Epithelial cell of proximal tubule (primary cell): ENCODE results near the gene TXN2. TPM values are rescaled to one million over a fixed set of nuclear protein-coding genes. Genes with fewer than 3 reads are reported as not detected.

Experiments used
- DNase-seq: peaks from one replicate; pipeline ENCODE4 v3.0.0-alpha.2; 2011; ENCODE audit warnings: low read depth
- H3K4me3 ChIP-seq: 2 replicates; pipeline ENCODE4 v1.5.1; 2011; ENCODE audit warnings: low read depth, mild to moderate bottlenecking, low read length
- CTCF ChIP-seq: conservative IDR thresholded peaks from 2 replicates; pipeline ENCODE4 v1.5.1; 2012; ENCODE audit warnings: low read depth, mild to moderate bottlenecking, low read length
- total RNA-seq: library from RNA; depleted of rRNA; stranded (reverse); fragments of >200 nt; gene quantifications from 2 replicates; pipeline ENCODE4 v1.2.3, GENCODE V29; 2015

The TXN2 gene
- total RNA-seq, 1 donor from 2014 or later: 72.1 TPM

- DNase-seq: peak; percentile 44
- no peak for TF ChIP-seq CTCF
Measured at GRCh38 chr22:36480941-36481392, 473 bp downstream of the TXN2 start.

GRCh38 chr22:36478966-36479365 is 2.5 kb downstream of the TXN2 start:
- TF ChIP-seq CTCF: no peak
- DNase-seq: no peak
- no peak overlapping the region for H3K4me3 ChIP-seq

More at GRCh38 chr22:36480941-36481392, 473 bp downstream of the TXN2 start:
- H3K4me3 ChIP-seq: peak overlapping the region; percentile 86

GRCh38 chr22:36475341-36475740 is 6.1 kb downstream of the TXN2 start:
- TF ChIP-seq CTCF: no peak
- no peak overlapping the region for H3K4me3 ChIP-seq
- no peak for DNase-seq

- no peak overlapping the region for H3K4me3 ChIP-seq
- DNase-seq: no peak
- no peak for TF ChIP-seq CTCF
Measured at GRCh38 chr22:36472689-36473088, 8.8 kb downstream of the TXN2 start.

- no peak for TF ChIP-seq CTCF
- H3K4me3 ChIP-seq: no peak overlapping the region
- DNase-seq: no peak
Measured at GRCh38 chr22:36471341-36471821, 10.1 kb downstream of the TXN2 start.

- no peak for TF ChIP-seq CTCF
- DNase-seq: no peak
- H3K4me3 ChIP-seq: no peak overlapping the region
Measured at GRCh38 chr22:36470994-36471331, 10.5 kb downstream of the TXN2 start.

GRCh38 chr22:36470162-36470993 is 11.1 kb downstream of the TXN2 start:
- DNase-seq: no peak
- peak; percentile 98 for TF ChIP-seq CTCF
- no peak overlapping the region for H3K4me3 ChIP-seq
